Ammon's horn (tissue), 1 donor: ENCODE data around the gene ERFE.
A peak's percentile ranks its signal among the peaks of the same experiment; 100 is the strongest.
"Not testable (repeated sequence)": the region's sequence is repeated elsewhere in the genome, so short reads cannot be mapped to it uniquely, and the experiment has no call there.

Source experiments
- DNase-seq: peaks from one replicate; pipeline ENCODE4 v3.0.0-alpha.2; 2016; ENCODE audit warnings: low spot score

The ERFE gene

GRCh38 chr2:238169708-238170251 is 11.0 kb downstream of the ERFE start:
- peak; percentile 37 for DNase-seq

- no peak for DNase-seq
Observed at GRCh38 chr2:238170386-238171071, 11.8 kb downstream of the ERFE start.

GRCh38 chr2:238171072-238171431 is 12.3 kb downstream of the ERFE start:
- not testable (repeated sequence) for DNase-seq

GRCh38 chr2:238171575-238172187 is 12.9 kb downstream of the ERFE start:
- no peak for DNase-seq

GRCh38 chr2:238172439-238172838 is 13.7 kb downstream of the ERFE start:
- no peak for DNase-seq

GRCh38 chr2:238173692-238174091 is 14.9 kb downstream of the ERFE start:
- no peak for DNase-seq

GRCh38 chr2:238174291-238174690 is 15.5 kb downstream of the ERFE start:
- DNase-seq: no peak

GRCh38 chr2:238174701-238175100 is 15.9 kb downstream of the ERFE start:
- no peak for DNase-seq

GRCh38 chr2:238176613-238177012 is 17.8 kb downstream of the ERFE start:
- no peak for DNase-seq

GRCh38 chr2:238180554-238180953 is 21.8 kb downstream of the ERFE start:
- DNase-seq: no peak

GRCh38 chr2:238182362-238182761 is 23.6 kb downstream of the ERFE start:
- DNase-seq: no peak

GRCh38 chr2:238183821-238184220 is 25.1 kb downstream of the ERFE start:
- DNase-seq: no peak

- peak; percentile 69 for DNase-seq
Observed at GRCh38 chr2:238187618-238188548, 29.1 kb downstream of the ERFE start.

- no peak for DNase-seq
Observed at GRCh38 chr2:238190445-238190844, 31.7 kb downstream of the ERFE start.

GRCh38 chr2:238202326-238203093 is 43.7 kb downstream of the ERFE start:
- DNase-seq: no peak

- DNase-seq: peak; percentile 92
Observed at GRCh38 chr2:238203094-238203972, 44.6 kb downstream of the ERFE start, which contains the start of gene ILKAP. Gene ILKAP (minus strand): TSS chr2:238203695. CDS start chr2:238203553, 142 bp downstream.

GRCh38 chr2:238203973-238204683 is 45.4 kb downstream of the ERFE start:
- no peak for DNase-seq

- no peak for DNase-seq
Observed at GRCh38 chr2:238207006-238207405, 48.2 kb downstream of the ERFE start.

GRCh38 chr2:238216651-238217184 is 57.9 kb downstream of the ERFE start:
- peak; percentile 96 for DNase-seq
